ENCODE data around the gene PIEZO1. TPM values are rescaled to one million over a fixed set of nuclear protein-coding genes. Genes with fewer than 3 reads are reported as not detected.

Gene PIEZO1
- polyA plus RNA-seq, 1 of the 3 experiments (the other 2 are of a cell fraction), result 184 TPM

DNA sequence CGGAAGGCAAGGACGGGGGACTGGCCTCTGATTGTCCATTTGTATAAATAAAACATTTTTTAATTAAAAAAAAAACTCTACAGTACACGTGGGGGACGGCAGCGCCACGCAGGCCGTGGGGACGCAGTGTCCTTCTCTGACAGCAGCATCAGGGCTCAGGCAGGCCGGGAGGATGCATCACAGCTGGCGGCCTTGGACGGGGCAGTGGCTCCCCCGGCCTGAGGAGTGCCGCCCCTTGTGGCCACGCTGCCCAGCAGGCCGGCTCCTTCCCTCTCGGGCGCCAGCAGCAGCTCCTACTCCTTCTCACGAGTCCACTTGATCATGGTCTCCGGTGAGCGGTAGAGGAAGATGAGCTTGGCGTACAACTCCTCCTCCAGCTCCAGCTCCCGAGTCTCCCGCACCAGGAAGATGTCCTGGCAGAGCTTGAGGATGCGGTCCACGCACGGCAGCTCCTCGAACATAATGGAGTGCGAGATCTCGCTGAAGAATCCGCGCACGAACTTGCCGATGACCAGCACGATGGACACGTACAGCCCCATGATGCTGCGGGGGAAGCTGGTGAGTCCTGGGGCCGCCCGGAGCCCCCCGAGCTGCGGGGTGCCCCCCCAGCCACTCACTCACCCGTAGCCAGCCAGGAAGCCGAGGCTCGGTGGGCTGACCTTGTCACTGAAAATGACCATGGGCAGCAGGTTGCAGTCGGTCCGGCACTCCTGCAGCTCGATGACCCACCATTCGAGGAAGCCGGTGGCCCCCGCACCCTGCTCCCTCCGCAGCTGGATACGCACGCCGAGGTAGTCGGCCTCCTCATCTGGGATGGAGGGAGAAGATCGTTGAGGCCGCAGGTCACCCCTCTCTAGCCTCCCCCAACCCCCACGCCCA lies 69.5 kb downstream of the PIEZO1 start:
- CTCF ChIA-PET, result interaction anchor here (1.3 to 1.5 kb wide), 2 partner anchors 22 kb away, joined by 3 to 7 read pairs; no protein-coding TSS in a partner anchor

DNA sequence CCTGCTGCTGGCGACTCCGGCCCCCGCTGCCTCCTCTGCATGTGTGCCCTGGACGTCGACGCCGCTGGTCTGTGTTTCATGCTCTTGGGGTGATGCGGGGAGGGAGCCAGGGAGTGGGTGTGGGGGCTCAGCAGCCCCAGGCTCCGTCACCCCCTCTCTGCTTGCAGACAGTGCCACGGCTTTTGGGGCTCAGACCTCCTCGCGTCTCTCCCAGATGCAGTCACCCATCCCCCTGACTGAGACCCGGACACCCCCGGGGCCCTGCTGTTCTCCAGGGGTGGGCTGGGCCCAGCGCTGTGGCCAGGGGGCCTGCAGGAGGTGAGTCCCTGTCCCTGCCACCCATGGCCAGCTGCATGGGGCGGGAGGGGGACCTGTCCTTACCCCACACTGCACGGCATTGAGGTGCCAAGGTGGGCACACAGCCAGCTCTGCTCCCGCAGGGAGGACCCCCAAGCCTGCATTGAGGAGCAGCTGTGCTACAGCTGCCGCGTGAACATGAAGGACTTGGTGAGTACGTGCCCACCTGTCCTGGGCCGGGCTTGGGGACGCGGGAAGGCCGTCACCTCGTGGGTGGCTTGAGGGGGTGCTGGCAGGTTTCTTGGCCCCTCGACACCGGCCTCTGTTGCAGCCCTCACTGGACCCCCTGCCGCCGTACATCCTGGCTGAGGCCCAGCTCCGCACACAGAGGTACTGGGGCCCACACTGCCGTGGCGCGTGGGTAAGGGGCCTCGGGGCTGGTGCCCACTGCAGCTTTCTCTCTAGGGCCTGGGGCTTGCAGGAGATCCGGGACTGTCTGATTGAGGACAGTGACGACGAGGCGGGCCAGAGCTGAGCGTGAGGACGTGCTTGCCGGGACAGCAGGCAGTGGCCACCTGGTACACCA lies 70.4 kb downstream of the PIEZO1 start:
- CTCF ChIA-PET, result interaction anchor here (1.5 kb wide), 1 partner anchor 23 kb away, joined by 3 read pairs; no protein-coding TSS in a partner anchor
- 88% methylated on average over 20 of the region's 42 CpGs for WGBS (ENCODE audit: low lambda C conversion rate)

More for the DNA sequence above, 69.5 kb downstream of the PIEZO1 start:
- POLR2A ChIA-PET, result no interaction called here
- H3K27me3 ChIP-seq (ENCODE audit: insufficient read depth), result no peaks in the 10 kb centered on the region
- H2AFZ ChIP-seq (ENCODE audit: low read depth), result no peak overlapping the region
- no peaks in the 10 kb centered on the region for H3K9me3 ChIP-seq
- no peak overlapping the region for H3K9ac ChIP-seq
- H3K27ac ChIP-seq (ENCODE audit: low read depth in 2 of 2, low read length in 1 of 2), result no peak overlapping the region
- no peak for TF ChIP-seq POLR2AphosphoS5 (IDR thresholded peaks at IDR 0.05; ENCODE audit: low read depth, low read length)
- H3K79me2 ChIP-seq (ENCODE audit: insufficient read depth), result no peaks in the 10 kb centered on the region
- H3K4me2 ChIP-seq, result no peak overlapping the region
- peaks cover 5% of the 10 kb centered on the region; the same call in 1 of the 2 replicates for H4K20me1 ChIP-seq (ENCODE audit: insufficient read depth)
- DNase-seq, result no peak
- peaks cover 15% of the 10 kb centered on the region for H3F3A ChIP-seq (replicated peaks; ENCODE audit: insufficient read depth)
- no peaks in the 10 kb centered on the region for H3K9me2 ChIP-seq
- peaks cover 17 to 58% of the 10 kb centered on the region in 2 experiments for H3K36me3 ChIP-seq (replicated peaks in 1 of 2; ENCODE audit: control insufficient read depth in 1 of 2, insufficient read depth in 2 of 2, low read length in 1 of 2)
- 95% methylated on average over 28 of the region's 57 CpGs for WGBS (ENCODE audit: low lambda C conversion rate)
- H3K4me1 ChIP-seq (ENCODE audit: control insufficient read depth in 1 of 2, insufficient read depth in 2 of 2, low read depth in 1 of 2, low read length in 1 of 2), result no peaks in the 10 kb centered on the region
- no peak overlapping the region for H3K4me3 ChIP-seq (ENCODE audit: low read depth in 2 of 2, low read length in 1 of 2)

DNA sequence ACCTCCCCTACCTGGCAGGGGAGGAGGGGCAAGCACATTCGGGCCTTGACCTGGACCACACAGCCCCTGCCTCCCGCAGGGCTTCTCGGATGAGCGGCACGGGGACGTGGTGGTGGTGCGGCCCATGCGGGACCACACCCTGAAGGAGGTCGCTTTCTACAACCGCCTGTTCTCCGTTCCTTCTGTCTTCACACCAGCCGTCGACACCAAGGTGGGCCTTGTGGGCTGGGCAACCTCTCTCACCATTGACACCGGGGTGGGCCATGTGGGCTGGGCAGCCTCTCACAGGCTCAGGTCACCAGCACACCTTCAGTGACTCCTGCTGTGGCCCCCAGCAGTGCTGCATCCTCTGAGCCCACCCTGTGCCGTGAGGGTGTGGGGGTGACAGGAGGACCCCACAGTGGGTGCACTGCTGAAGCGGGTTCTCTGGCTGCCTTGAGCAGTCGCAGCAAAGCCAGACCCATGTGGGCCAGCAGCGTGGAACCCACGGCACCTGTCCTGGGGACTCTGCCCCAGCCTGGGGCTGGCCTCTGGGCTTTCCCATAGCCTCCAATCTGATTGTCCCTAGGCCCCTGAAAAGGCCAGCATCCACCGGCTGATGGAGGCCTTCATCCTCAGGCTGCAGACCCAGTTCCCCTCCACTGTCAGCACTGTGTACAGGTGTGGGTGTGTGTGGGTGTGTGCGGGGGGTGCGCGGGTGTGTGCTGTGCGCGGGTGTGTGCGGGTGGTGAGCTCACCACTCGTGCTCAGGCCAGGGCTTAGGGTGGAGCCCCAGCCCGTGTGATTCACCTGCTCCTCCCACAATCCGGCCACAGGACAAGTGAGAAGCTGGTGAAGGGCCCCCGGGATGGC lies 71.2 kb downstream of the PIEZO1 start:
- WGBS (ENCODE audit: low lambda C conversion rate), result 88% methylated on average over 24 of the region's 30 CpGs
- TF ChIP-seq NRF1 (IDR thresholded peaks at IDR 0.05; ENCODE audit: low read depth, low read length) (no peak), FOSL2 (IDR thresholded peaks at IDR 0.05; ENCODE audit: borderline replicate concordance, low read depth) (no peak), FOXM1 (IDR thresholded peaks at IDR 0.05; ENCODE audit: low read depth) (no peak), CHD2 (IDR thresholded peaks at IDR 0.05; ENCODE audit: low read length, partially characterized antibody) (no peak)
- TF ChIP-seq, protein P1, sequence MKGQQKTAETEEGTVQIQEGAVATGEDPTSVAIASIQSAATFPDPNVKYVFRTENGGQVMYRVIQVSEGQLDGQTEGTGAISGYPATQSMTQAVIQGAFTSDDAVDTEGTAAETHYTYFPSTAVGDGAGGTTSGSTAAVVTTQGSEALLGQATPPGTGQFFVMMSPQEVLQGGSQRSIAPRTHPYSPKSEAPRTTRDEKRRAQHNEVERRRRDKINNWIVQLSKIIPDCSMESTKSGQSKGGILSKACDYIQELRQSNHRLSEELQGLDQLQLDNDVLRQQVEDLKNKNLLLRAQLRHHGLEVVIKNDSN (IDR thresholded peaks at IDR 0.05; ENCODE audit: borderline replicate concordance, low read depth), result no peak
- TF ChIP-seq, protein P2, sequence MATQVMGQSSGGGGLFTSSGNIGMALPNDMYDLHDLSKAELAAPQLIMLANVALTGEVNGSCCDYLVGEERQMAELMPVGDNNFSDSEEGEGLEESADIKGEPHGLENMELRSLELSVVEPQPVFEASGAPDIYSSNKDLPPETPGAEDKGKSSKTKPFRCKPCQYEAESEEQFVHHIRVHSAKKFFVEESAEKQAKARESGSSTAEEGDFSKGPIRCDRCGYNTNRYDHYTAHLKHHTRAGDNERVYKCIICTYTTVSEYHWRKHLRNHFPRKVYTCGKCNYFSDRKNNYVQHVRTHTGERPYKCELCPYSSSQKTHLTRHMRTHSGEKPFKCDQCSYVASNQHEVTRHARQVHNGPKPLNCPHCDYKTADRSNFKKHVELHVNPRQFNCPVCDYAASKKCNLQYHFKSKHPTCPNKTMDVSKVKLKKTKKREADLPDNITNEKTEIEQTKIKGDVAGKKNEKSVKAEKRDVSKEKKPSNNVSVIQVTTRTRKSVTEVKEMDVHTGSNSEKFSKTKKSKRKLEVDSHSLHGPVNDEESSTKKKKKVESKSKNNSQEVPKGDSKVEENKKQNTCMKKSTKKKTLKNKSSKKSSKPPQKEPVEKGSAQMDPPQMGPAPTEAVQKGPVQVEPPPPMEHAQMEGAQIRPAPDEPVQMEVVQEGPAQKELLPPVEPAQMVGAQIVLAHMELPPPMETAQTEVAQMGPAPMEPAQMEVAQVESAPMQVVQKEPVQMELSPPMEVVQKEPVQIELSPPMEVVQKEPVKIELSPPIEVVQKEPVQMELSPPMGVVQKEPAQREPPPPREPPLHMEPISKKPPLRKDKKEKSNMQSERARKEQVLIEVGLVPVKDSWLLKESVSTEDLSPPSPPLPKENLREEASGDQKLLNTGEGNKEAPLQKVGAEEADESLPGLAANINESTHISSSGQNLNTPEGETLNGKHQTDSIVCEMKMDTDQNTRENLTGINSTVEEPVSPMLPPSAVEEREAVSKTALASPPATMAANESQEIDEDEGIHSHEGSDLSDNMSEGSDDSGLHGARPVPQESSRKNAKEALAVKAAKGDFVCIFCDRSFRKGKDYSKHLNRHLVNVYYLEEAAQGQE (IDR thresholded peaks at IDR 0.05; ENCODE audit: low read depth, low read length), result no peak
- TF ChIP-seq, protein P3, sequence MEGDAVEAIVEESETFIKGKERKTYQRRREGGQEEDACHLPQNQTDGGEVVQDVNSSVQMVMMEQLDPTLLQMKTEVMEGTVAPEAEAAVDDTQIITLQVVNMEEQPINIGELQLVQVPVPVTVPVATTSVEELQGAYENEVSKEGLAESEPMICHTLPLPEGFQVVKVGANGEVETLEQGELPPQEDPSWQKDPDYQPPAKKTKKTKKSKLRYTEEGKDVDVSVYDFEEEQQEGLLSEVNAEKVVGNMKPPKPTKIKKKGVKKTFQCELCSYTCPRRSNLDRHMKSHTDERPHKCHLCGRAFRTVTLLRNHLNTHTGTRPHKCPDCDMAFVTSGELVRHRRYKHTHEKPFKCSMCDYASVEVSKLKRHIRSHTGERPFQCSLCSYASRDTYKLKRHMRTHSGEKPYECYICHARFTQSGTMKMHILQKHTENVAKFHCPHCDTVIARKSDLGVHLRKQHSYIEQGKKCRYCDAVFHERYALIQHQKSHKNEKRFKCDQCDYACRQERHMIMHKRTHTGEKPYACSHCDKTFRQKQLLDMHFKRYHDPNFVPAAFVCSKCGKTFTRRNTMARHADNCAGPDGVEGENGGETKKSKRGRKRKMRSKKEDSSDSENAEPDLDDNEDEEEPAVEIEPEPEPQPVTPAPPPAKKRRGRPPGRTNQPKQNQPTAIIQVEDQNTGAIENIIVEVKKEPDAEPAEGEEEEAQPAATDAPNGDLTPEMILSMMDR (IDR thresholded peaks at IDR 0.05), result no peak

More for the DNA sequence above, 70.4 kb downstream of the PIEZO1 start:
- no peak overlapping the region for H3K27ac ChIP-seq (ENCODE audit: low read depth in 2 of 2, low read length in 1 of 2)
- peaks cover 17 to 50% of the 10 kb centered on the region in 2 experiments for H3K36me3 ChIP-seq (replicated peaks in 1 of 2; ENCODE audit: control insufficient read depth in 1 of 2, insufficient read depth in 2 of 2, low read length in 1 of 2)
- H3K4me3 ChIP-seq (ENCODE audit: low read depth in 2 of 2, low read length in 1 of 2), result no peak overlapping the region
- H2AFZ ChIP-seq (ENCODE audit: low read depth), result no peak overlapping the region
- TF ChIP-seq RAD21 (IDR thresholded peaks at IDR 0.05; ENCODE audit: low read length), result no peak
- no peak for TF ChIP-seq MEF2A (IDR thresholded peaks at IDR 0.05; ENCODE audit: borderline replicate concordance, low read depth)
- H3K79me2 ChIP-seq (ENCODE audit: insufficient read depth), result no peaks in the 10 kb centered on the region
- no peaks in the 10 kb centered on the region for H3K4me1 ChIP-seq (ENCODE audit: control insufficient read depth in 1 of 2, insufficient read depth in 2 of 2, low read depth in 1 of 2, low read length in 1 of 2)
- DNase-seq, result no peak
- H3K4me2 ChIP-seq, result no peak overlapping the region
- no peaks in the 10 kb centered on the region for H3K27me3 ChIP-seq (ENCODE audit: insufficient read depth)
- POLR2A ChIA-PET, result no interaction called here
- H3K9me3 ChIP-seq, result no peaks in the 10 kb centered on the region
- H3K9ac ChIP-seq, result no peak overlapping the region
- peaks cover 5% of the 10 kb centered on the region; the same call in 1 of the 2 replicates for H4K20me1 ChIP-seq (ENCODE audit: insufficient read depth)
- no peaks in the 10 kb centered on the region for H3K9me2 ChIP-seq
- H3F3A ChIP-seq (replicated peaks; ENCODE audit: insufficient read depth), result peaks cover 15% of the 10 kb centered on the region

More for the DNA sequence above, 71.2 kb downstream of the PIEZO1 start:
- no peaks in the 10 kb centered on the region for H3K9me3 ChIP-seq
- no peak overlapping the region for H3K27ac ChIP-seq (ENCODE audit: low read depth in 2 of 2, low read length in 1 of 2)
- H3K4me2 ChIP-seq, result no peak overlapping the region
- H4K20me1 ChIP-seq (ENCODE audit: insufficient read depth), result peaks cover 5% of the 10 kb centered on the region; the same call in 1 of the 2 replicates
- no peaks in the 10 kb centered on the region for H3K4me1 ChIP-seq (ENCODE audit: control insufficient read depth in 1 of 2, insufficient read depth in 2 of 2, low read depth in 1 of 2, low read length in 1 of 2)
- peaks cover 15% of the 10 kb centered on the region for H3F3A ChIP-seq (replicated peaks; ENCODE audit: insufficient read depth)
- H3K27me3 ChIP-seq (ENCODE audit: insufficient read depth), result no peaks in the 10 kb centered on the region
- H2AFZ ChIP-seq (ENCODE audit: low read depth), result no peak overlapping the region
- no peak overlapping the region for H3K4me3 ChIP-seq (ENCODE audit: low read depth in 2 of 2, low read length in 1 of 2)
- peaks cover 7% of the 10 kb centered on the region; the same call in 1 of the 2 replicates for H3K79me2 ChIP-seq (ENCODE audit: insufficient read depth)
- DNase-seq, result no peak
- H3K9me2 ChIP-seq, result no peaks in the 10 kb centered on the region
- POLR2A ChIA-PET, result no interaction called here
- CTCF ChIA-PET, result interaction anchor here (1.5 kb wide), 1 partner anchor 24 kb away, joined by 3 read pairs; no protein-coding TSS in a partner anchor
- no peak overlapping the region for H3K9ac ChIP-seq
- H3K36me3 ChIP-seq (replicated peaks in 1 of 2; ENCODE audit: control insufficient read depth in 1 of 2, insufficient read depth in 2 of 2, low read length in 1 of 2), result peaks cover 16 to 46% of the 10 kb centered on the region in 2 experiments

Data from SK-N-SH (cell line).